Right lobe of liver (tissue), 6 donors: ENCODE results near the gene SLC16A4. TPM values are rescaled to one million over a fixed set of nuclear protein-coding genes. Genes with fewer than 3 reads are reported as not detected.

Experiments
- ATAC-seq, 4 donors: fragments of 200-7000 bp; cut with Tn5 transposase; one replicate each; pipeline ENCODE4 v1.9.1; 2020; ENCODE audit warnings: mild to moderate bottlenecking in 4 of 4, moderate library complexity in 4 of 4
- DNase-seq, 3 donors: peaks; one replicate each; pipeline ENCODE4 v3.0.0-alpha.2; 2020
- H3K27ac ChIP-seq, 3 donors: fragments of 200-600 bp; one replicate each; pipeline ENCODE4 v1.8.0; 2022
- H3K27me3 ChIP-seq, 2 donors: fragments of 200-600 bp; one replicate each; pipeline ENCODE4 v1.8.0; 2022
- H3K36me3 ChIP-seq, 4 donors: fragments of 200-600 bp; sonication (generic) in 1 of 4; one replicate each; pipeline versions ENCODE4 v1.5.1 to v1.8.0; 2017 to 2022; ENCODE audit warnings: control low read depth in 1 of 4
- H3K4me1 ChIP-seq, 4 donors: fragments of 200-600 bp; sonication (generic) in 1 of 4; one replicate each; pipeline versions ENCODE4 v1.5.1 to v1.8.0; 2017 to 2022; ENCODE audit warnings: control low read depth in 1 of 4
- H3K4me3 ChIP-seq, 3 donors: fragments of 200-600 bp; one replicate each; pipeline ENCODE4 v1.8.0; 2022
- H3K9me3 ChIP-seq, 4 donors: fragments of 200-600 bp; sonication (generic) in 1 of 4; one replicate each; pipeline versions ENCODE4 v1.5.1 to v1.8.0; 2017 to 2022; ENCODE audit warnings: control low read depth in 1 of 4
- CTCF ChIP-seq, 4 donors: fragments of 200-600 bp in 3 of 4; fragments of 450-650 bp in 1 of 4; IDR thresholded peaks; one replicate each; pipeline versions ENCODE4 v1.5.1 to v1.8.0; 2016 to 2022; ENCODE audit warnings: antibody characterized with exemption in 4 of 4, mild to moderate bottlenecking in 2 of 4
- POLR2A ChIP-seq: fragments of 450-650 bp; IDR thresholded peaks from one replicate; pipeline ENCODE4 v1.6.1; 2017; ENCODE audit warnings: antibody characterized with exemption, mild to moderate bottlenecking
- WGBS: methylation state at CpG from one replicate; pipeline ENCODE4 v1.1.6; 2018; ENCODE audit warnings: low coverage, low lambda C conversion rate; ENCODE audit not compliant: insufficient coverage; ENCODE audit errors: missing lambda C conversion rate; 5-methylcytosine and 5-hydroxymethylcytosine counted together
- intact Hi-C, 2 donors: fragments of 100-400 bp; cut with DNase I; formaldehyde crosslinking; loops; one replicate each; pipeline versions ENCODE4 v1.11.2 to v1.14.1; 2022
- total RNA-seq, 6 experiments: library from RNA; depleted of rRNA in 2 of 6; stranded (reverse); fragments of >200 nt in 2 of 6; fragmentation: NEBNext Ultra II Directional in 3 of 6; extraction: Animal tissue kit (Norgen Biotek cat#: 25700) in 3 of 6; gene quantifications; one replicate each; pipeline versions ENCODE4 v1.1.0 to v1.2.4, GENCODE V29; 2016 to 2023
- donor health status: DM: no; HTN: yes; CAD: no.
- donor health status: DM: no; HTN: no; CAD: no.
- donor health status: DM: no; HTN: no; CAD: no.
- donor health status: DM: no; HTN: yes; CAD: no.
- donor health status: DM: no; HTN: yes; CAD: no.

The SLC16A4 gene
- total RNA-seq, 6 experiments from 2014 or later: 0.49 to 4.0 (median 3.4) TPM

DNA sequence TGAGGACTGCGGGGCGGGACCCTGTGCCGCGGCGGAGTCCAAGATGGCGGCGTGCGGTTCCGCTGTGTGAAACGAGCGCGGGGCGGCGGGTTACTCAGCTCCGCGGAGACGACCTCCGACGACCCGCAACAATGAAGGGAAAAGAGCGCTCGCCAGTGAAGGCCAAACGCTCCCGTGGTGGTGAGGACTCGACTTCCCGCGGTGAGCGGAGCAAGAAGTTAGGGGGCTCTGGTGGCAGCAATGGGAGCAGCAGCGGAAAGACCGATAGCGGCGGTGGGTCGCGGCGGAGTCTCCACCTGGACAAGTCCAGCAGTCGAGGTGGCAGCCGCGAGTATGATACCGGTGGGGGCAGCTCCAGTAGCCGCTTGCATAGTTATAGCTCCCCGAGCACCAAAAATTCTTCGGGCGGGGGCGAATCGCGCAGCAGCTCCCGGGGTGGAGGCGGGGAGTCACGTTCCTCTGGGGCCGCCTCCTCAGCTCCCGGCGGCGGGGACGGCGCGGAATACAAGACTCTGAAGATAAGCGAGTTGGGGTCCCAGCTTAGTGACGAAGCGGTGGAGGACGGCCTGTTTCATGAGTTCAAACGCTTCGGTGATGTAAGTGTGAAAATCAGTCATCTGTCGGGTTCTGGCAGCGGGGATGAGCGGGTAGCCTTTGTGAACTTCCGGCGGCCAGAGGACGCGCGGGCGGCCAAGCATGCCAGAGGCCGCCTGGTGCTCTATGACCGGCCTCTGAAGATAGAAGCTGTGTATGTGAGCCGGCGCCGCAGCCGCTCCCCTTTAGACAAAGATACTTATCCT is 51.2 kb downstream of the SLC16A4 start:
- intact Hi-C loops: loop anchor here (5.0 to 10.0 kb wide), 2 partner anchors 55 to 68 kb away; partner anchors contain the start of genes LAMTOR5 (in 1 of the 2) and SLC16A4 (in 1 of the 2)
- Histone ChIP-seq H3K4me1 (peaks cover 0 to 64% (median 19%) of the 10 kb centered on the region in 4 donors), H3K27ac (peak overlapping the region; percentile 84 to 88 (median 84)), H3K9me3 (no peaks in the 10 kb centered on the region), H3K4me3 (peak overlapping the region; percentile 84 to 96 (median 96)), H3K27me3 (no peaks in the 10 kb centered on the region), H3K36me3 (peaks cover 0 to 10% (median 3%) of the 10 kb centered on the region in 4 donors)
- 0% methylated on average over 34 of the region's 77 CpGs for WGBS
- ATAC-seq (peak in 3 of 4 donors; percentile 2 to 6 (median 5)), DNase-seq (peak; percentile 65 to 73 (median 72))
- TF ChIP-seq CTCF (IDR thresholded peaks at IDR 0.05) (peak in 2 of 4 donors; percentile 5 to 56), POLR2A (peak; percentile 88)

DNA sequence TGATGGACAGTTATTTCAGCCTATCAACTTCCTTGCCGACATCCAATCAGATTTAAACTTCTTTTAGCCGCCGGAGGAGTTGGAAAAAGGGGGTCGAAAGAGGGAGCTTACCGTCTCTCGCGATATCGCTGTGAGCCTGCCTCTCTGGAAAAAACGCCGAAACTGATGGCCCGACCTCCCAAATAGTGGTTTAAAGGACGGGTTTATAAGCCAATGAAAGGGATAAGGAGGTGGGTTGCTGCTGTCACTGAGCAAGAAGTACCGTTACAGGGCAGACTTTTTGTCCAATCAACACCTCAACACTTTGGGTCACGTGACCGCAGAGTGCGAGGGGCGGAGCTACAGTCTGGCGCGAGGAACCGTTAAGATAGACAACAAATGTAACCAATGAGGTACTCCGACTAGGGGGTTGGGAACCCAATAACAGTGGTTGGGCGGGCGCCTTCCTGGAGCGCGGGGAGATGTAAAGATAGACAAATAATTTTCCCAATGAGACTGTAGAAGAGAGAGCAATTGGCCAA is 51.9 kb downstream of the SLC16A4 start, which contains the start of gene RBM15:
Gene RBM15 (plus strand): TSS at position 492 of the 521 bp plus-strand sequence. CDS start 29 bp downstream, at position 521.
- intact Hi-C loops: loop anchor here in 1 of 2 donors (5.0 kb wide), 1 partner anchor 68 kb away; the partner anchor contains the start of gene LAMTOR5
- WGBS: 0% methylated on average over 24 of the region's 25 CpGs

DNA sequence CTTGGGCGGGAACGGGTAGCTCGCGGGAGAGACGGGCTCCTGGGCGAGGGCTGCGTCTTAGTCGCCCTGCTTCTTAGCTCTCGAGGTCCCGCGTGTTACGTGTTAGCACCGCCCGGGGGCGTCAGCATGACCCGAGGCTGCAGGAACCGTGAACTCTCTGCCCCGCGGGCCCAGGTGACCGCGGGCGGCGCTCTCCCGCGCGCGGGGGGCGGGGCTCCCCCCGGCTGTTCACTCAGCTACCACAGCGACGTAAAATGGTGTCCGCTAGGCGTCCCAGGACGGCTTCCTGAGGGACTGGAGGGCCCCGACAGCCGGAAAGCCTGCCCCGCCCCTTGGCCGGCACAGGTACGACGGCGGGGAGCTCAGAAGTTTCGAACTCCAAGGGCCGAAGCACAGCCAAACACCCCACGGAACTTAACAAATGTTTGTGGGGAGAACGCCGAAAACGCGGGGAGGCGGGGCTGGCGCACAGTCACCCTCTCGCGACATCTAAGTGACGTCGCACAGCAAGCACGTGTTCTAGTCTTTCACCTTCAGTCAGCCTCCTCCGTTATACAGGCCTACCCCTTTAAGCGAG is 52.4 kb downstream of the SLC16A4 start:
- no peaks in the 10 kb centered on the region for H3K9me3 ChIP-seq
- TF ChIP-seq CTCF (IDR thresholded peaks at IDR 0.05) (peak; percentile 52 to 77 (median 56)), POLR2A (peak; percentile 79)
- WGBS: 0% methylated on average over 19 of the region's 57 CpGs
- peak overlapping the region; percentile 61 to 96 (median 96) for H3K4me3 ChIP-seq
- peak; percentile 73 to 86 (median 80) for ATAC-seq
- DNase-seq: peak; percentile 92 to 97 (median 95)
- peaks cover 0 to 10% (median 3%) of the 10 kb centered on the region in 4 donors for H3K36me3 ChIP-seq
- H3K27ac ChIP-seq: peak overlapping the region; percentile 95 to 99 (median 98)
- H3K4me1 ChIP-seq: peaks cover 0 to 52% (median 13%) of the 10 kb centered on the region in 4 donors
- intact Hi-C loops: loop anchor here in 1 of 2 donors (5.0 kb wide), 1 partner anchor 69 kb away; the partner anchor contains the start of gene LAMTOR5
- H3K27me3 ChIP-seq: no peaks in the 10 kb centered on the region

More for the DNA sequence above, 51.9 kb downstream of the SLC16A4 start, which contains the start of gene RBM15:
- Histone ChIP-seq H3K4me1 (peaks cover 0 to 58% (median 16%) of the 10 kb centered on the region in 4 donors), H3K9me3 (no peaks in the 10 kb centered on the region), H3K27me3 (no peaks in the 10 kb centered on the region), H3K27ac (peak within 1 kb of the TSS; percentile 95 to 99 (median 98)), H3K4me3 (peak within 1 kb of the TSS; percentile 84 to 96 (median 96)), H3K36me3 (peaks cover 0 to 10% (median 3%) of the 10 kb centered on the region in 4 donors)
- TF ChIP-seq POLR2A: no peak
- no peak for TF ChIP-seq CTCF (IDR thresholded peaks at IDR 0.05)
- DNase-seq: peak; percentile 97 to 99 (median 98)
- peak; percentile 66 to 85 (median 78) for ATAC-seq

DNA sequence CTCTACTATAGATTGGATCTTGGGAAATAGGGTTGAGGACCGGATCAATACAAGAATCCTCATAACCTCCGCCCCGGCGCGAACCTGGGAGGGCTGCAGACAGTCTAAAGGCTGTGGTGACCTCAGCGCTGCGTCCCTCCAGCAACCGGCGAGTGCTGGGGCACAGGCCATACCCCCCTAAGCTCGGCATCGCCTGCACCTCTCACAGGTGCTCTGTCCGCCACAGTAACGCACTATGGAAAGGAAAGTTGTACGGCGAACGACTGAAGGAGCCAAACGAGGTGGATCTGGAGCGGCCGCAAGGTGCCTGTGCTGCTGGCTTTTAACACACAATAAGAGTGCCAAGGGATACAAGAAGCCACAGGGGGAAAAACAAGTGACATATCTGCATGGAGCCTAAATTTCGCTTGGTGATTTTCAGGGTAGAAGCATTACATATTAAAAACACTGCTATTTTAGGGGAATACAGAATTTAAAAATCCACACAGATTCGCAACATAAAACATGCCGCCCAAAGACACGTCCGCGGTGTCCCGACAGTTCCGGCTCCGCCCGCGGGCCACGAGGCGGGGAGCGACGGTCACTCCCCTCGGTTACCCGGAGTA is 53.0 kb downstream of the SLC16A4 start:
- Histone ChIP-seq H3K36me3 (peaks cover 0 to 10% (median under 1%) of the 10 kb centered on the region in 4 donors), H3K9me3 (no peaks in the 10 kb centered on the region), H3K27ac (peak overlapping the region; percentile 95 to 99 (median 98)), H3K4me1 (peaks cover 0 to 46% (median 10%) of the 10 kb centered on the region in 4 donors), H3K27me3 (no peaks in the 10 kb centered on the region), H3K4me3 (peak overlapping the region; percentile 61 to 96 (median 96))
- ATAC-seq (peak; percentile 1 to 16 (median 4)), DNase-seq (peak; percentile 64 to 78 (median 77))
- 1% methylated on average over 30 of the region's 36 CpGs for WGBS
- intact Hi-C loops: loop anchor here in 1 of 2 donors (5.0 kb wide), 1 partner anchor 69 kb away; the partner anchor contains the start of gene LAMTOR5
- TF ChIP-seq CTCF (IDR thresholded peaks at IDR 0.05): no peak
- TF ChIP-seq POLR2A: no peak
